ENCODE data around the gene HMCN1.

The HMCN1 gene

DNA sequence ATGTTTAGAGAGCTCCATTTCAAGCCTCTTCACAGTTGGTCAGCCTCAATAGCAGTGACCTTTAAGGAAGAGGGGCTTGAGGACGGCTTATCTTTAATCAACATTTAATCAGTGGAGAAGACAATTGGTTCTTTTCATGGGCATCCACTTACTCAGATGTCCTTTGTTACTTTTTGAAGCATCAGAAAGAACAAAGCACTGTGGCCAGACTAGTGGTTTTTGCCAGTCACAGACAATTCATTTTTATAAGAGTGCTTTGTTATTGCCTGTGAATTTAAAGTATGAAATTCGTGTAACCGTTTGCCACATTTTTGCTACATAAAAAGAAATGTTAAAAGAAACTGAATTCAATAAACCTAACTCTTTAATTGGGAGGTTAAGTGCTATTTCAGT, 418.0 kb downstream of the HMCN1 start:
- no peak overlapping the region for H3K4me3 ChIP-seq (ENCODE audit: low read length)
- no peaks in the 10 kb centered on the region for H3K36me3 ChIP-seq (ENCODE audit: control insufficient read depth, low read length)
- no peaks in the 10 kb centered on the region for H3F3A ChIP-seq (ENCODE audit: control insufficient read depth, insufficient read depth)
- no peak overlapping the region for H3K27ac ChIP-seq (ENCODE audit: low read depth, low read length)
- no peaks in the 10 kb centered on the region for H3K79me2 ChIP-seq (ENCODE audit: control insufficient read depth, low read length)
- 0 out of 2 replicates have a peak, but pooled peaks cover 2% of the 10 kb centered on the region for H3K27me3 ChIP-seq (ENCODE audit: control insufficient read depth, low read length)
- H4K20me1 ChIP-seq (ENCODE audit: control insufficient read depth, insufficient read depth, low read depth, low read length), result no peaks in the 10 kb centered on the region
- H3K4me1 ChIP-seq (ENCODE audit: control insufficient read depth, low read length), result no peaks in the 10 kb centered on the region
- no peaks in the 10 kb centered on the region for H3K9me3 ChIP-seq (ENCODE audit: control insufficient read depth, insufficient read depth, low read length)
- H3K4me2 ChIP-seq (ENCODE audit: low read length), result no peak overlapping the region
- no peak for TF ChIP-seq EZH2phosphoT487 (IDR thresholded peaks at IDR 0.05; ENCODE audit: borderline replicate concordance, low read length)
- TF ChIP-seq CTCF (IDR thresholded peaks at IDR 0.05; ENCODE audit: low read depth, low read length, poor library complexity, severe bottlenecking), result no peak
- H3K9me2 ChIP-seq (replicated peaks; ENCODE audit: control insufficient read depth, low read length), result no peaks in the 10 kb centered on the region

GRCh38 chr1:186152620-186153239, 418.5 kb downstream of the HMCN1 start:
- Histone ChIP-seq H3K27ac (ENCODE audit: low read depth, low read length) (no peak overlapping the region), H3K36me3 (ENCODE audit: control insufficient read depth, low read length) (no peaks in the 10 kb centered on the region), H3K4me2 (ENCODE audit: low read length) (no peak overlapping the region), H3K9me3 (ENCODE audit: control insufficient read depth, insufficient read depth, low read length) (no peaks in the 10 kb centered on the region), H4K20me1 (ENCODE audit: control insufficient read depth, insufficient read depth, low read depth, low read length) (no peaks in the 10 kb centered on the region), H3K4me3 (ENCODE audit: low read length) (no peak overlapping the region), H3K27me3 (ENCODE audit: control insufficient read depth, low read length) (0 out of 2 replicates have a peak, but pooled peaks cover 2% of the 10 kb centered on the region), H3K79me2 (ENCODE audit: control insufficient read depth, low read length) (no peaks in the 10 kb centered on the region), H3K4me1 (ENCODE audit: control insufficient read depth, low read length) (no peaks in the 10 kb centered on the region), H3K9me2 (replicated peaks; ENCODE audit: control insufficient read depth, low read length) (no peaks in the 10 kb centered on the region), H3F3A (ENCODE audit: control insufficient read depth, insufficient read depth) (no peaks in the 10 kb centered on the region)
- TF ChIP-seq EZH2phosphoT487 (IDR thresholded peaks at IDR 0.05; ENCODE audit: borderline replicate concordance, low read length) (no peak), CTCF (IDR thresholded peaks at IDR 0.05; ENCODE audit: low read depth, low read length, poor library complexity, severe bottlenecking) (no peak)

GRCh38 chr1:186154651-186155050, 420.5 kb downstream of the HMCN1 start:
- no peak overlapping the region for H3K4me3 ChIP-seq (ENCODE audit: low read length)
- no peak overlapping the region for H3K27ac ChIP-seq (ENCODE audit: low read depth, low read length)
- TF ChIP-seq CTCF (IDR thresholded peaks at IDR 0.05; ENCODE audit: low read depth, low read length, poor library complexity, severe bottlenecking) (no peak), EZH2phosphoT487 (IDR thresholded peaks at IDR 0.05; ENCODE audit: borderline replicate concordance, low read length) (no peak)
- H3F3A ChIP-seq (ENCODE audit: control insufficient read depth, insufficient read depth), result no peaks in the 10 kb centered on the region
- no peaks in the 10 kb centered on the region for H3K4me1 ChIP-seq (ENCODE audit: control insufficient read depth, low read length)
- no peaks in the 10 kb centered on the region for H3K9me2 ChIP-seq (replicated peaks; ENCODE audit: control insufficient read depth, low read length)
- H3K4me2 ChIP-seq (ENCODE audit: low read length), result no peak overlapping the region
- H3K36me3 ChIP-seq (ENCODE audit: control insufficient read depth, low read length), result no peaks in the 10 kb centered on the region
- H3K9me3 ChIP-seq (ENCODE audit: control insufficient read depth, insufficient read depth, low read length), result no peaks in the 10 kb centered on the region
- no peaks in the 10 kb centered on the region for H4K20me1 ChIP-seq (ENCODE audit: control insufficient read depth, insufficient read depth, low read depth, low read length)
- H3K27me3 ChIP-seq (ENCODE audit: control insufficient read depth, low read length), result 0 out of 2 replicates have a peak, but pooled peaks cover 2% of the 10 kb centered on the region
- H3K79me2 ChIP-seq (ENCODE audit: control insufficient read depth, low read length), result no peaks in the 10 kb centered on the region

Measured in DOHH2 (cell line).